HepG2 (cell line): ENCODE measurements around the gene RALB. TPM values are rescaled to one million over a fixed set of nuclear protein-coding genes. Genes with fewer than 3 reads are reported as not detected.

Source experiments
- ESRRA ChIP-seq: sonication (generic); formaldehyde crosslinking; IDR thresholded peaks from 2 replicates; pipeline ENCODE4 v1.5.1; 2020; ENCODE audit warnings: mild to moderate bottlenecking, low read depth, missing genetic modification reagents
- HES4 ChIP-seq: sonication (generic); formaldehyde crosslinking; IDR thresholded peaks from 2 replicates; pipeline ENCODE4 v1.9.0; 2021; ENCODE audit warnings: mild to moderate bottlenecking, missing genetic modification reagents, borderline replicate concordance
- IKZF5 ChIP-seq: IDR thresholded peaks from 2 replicates; pipeline ENCODE4 v1.6.1; 2018; ENCODE audit warnings: missing genetic modification reagents, mild to moderate bottlenecking, missing compliant biosample characterization
- PHF21A ChIP-seq: sonication (generic); formaldehyde crosslinking; IDR thresholded peaks from 2 replicates; pipeline ENCODE4 v1.5.0; 2020; ENCODE audit warnings: mild to moderate bottlenecking, missing genetic modification reagents
- RAD51 ChIP-seq: fragments of 450-650 bp; IDR thresholded peaks from 2 replicates; pipeline ENCODE4 v1.6.1; 2016; ENCODE audit warnings: borderline replicate concordance
- STAT6 ChIP-seq: sonication (generic); formaldehyde crosslinking; IDR thresholded peaks from 2 replicates; pipeline ENCODE4 v1.4.0; 2020; ENCODE audit warnings: missing genetic modification reagents, mild to moderate bottlenecking, borderline replicate concordance
- YEATS4 ChIP-seq: sonication (generic); formaldehyde crosslinking; IDR thresholded peaks from 2 replicates; pipeline ENCODE4 v1.4.0; 2020; ENCODE audit warnings: missing genetic modification reagents, borderline replicate concordance
- ZBTB14 ChIP-seq: sonication (generic); formaldehyde crosslinking; IDR thresholded peaks from 2 replicates; pipeline ENCODE4 v1.4.0; 2020; ENCODE audit warnings: missing genetic modification reagents
- ZMAT3 ChIP-seq: sonication (generic); formaldehyde crosslinking; conservative IDR thresholded peaks from 2 replicates; pipeline ENCODE4 v1.7.0; 2021; ENCODE audit warnings: missing genetic modification reagents
- ZNF142 ChIP-seq: sonication (generic); formaldehyde crosslinking; IDR thresholded peaks from 2 replicates; pipeline ENCODE4 v1.4.0; 2020; ENCODE audit warnings: missing genetic modification reagents
- ZNF660 ChIP-seq: sonication (generic); formaldehyde crosslinking; IDR thresholded peaks from 2 replicates; pipeline ENCODE4 v1.5.1; 2020; ENCODE audit warnings: mild to moderate bottlenecking, low read depth, missing genetic modification reagents, borderline replicate concordance
- ZNF691 ChIP-seq: sonication (generic); formaldehyde crosslinking; IDR thresholded peaks from 2 replicates; pipeline ENCODE4 v1.4.0; 2020; ENCODE audit warnings: missing genetic modification reagents, low read depth, mild to moderate bottlenecking, borderline replicate concordance
- ZSCAN21 ChIP-seq: sonication (generic); formaldehyde crosslinking; IDR thresholded peaks from 2 replicates; pipeline ENCODE4 v1.8.0; 2022; ENCODE audit warnings: mild to moderate bottlenecking, missing genetic modification reagents, moderate library complexity, borderline replicate concordance
- polyA plus RNA-seq, 8 experiments: library from polyadenylated mRNA; depleted of rRNA in 3 of 8; stranded (reverse) in 7 of 8; unstranded in 1 of 8; fragments of >200 nt; fragmentation: Illumina TruSeq in 4 of 8; extraction: Trizol in 4 of 8; gene quantifications; 2 replicates each; pipeline versions ENCODE4 v1.2.1 to v1.2.3, GENCODE V29; 2011 to 2016; ENCODE audit warnings: low read depth in 4 of 8, missing spikeins in 1 of 8, mixed read lengths in 1 of 8; ENCODE audit not compliant: insufficient read depth in 1 of 8
- total RNA-seq, 5 experiments: library from RNA; depleted of rRNA; stranded (reverse); fragments of >200 nt; fragmentation: Illumina TruSeq; extraction: Trizol; gene quantifications; 2 replicates each; pipeline ENCODE4 v1.2.3, GENCODE V29; 2016; ENCODE audit warnings: low read depth in 1 of 5

RALB gene
- total and polyA plus RNA-seq, 2 of the 13 experiments (the other 11 are each of a cell fraction or from before 2014, with no cell fraction given), result 37.8 to 43.2 TPM

- TF ChIP-seq ZNF691 (CRISPR knock-in tag), result no peak
- TF ChIP-seq ZMAT3 (CRISPR knock-in tag), result no peak
- TF ChIP-seq HES4 (CRISPR knock-in tag), result peak; percentile 16; the same call in 1 of the 2 replicates
- no peak for TF ChIP-seq STAT6 (CRISPR knock-in tag)
- peak; percentile 16; the same call in 1 of the 2 replicates for TF ChIP-seq ESRRA (CRISPR knock-in tag)
- TF ChIP-seq RAD51, result no peak
- TF ChIP-seq ZNF142 (CRISPR knock-in tag), result 0 out of 2 replicates have a peak, but pooled peaks have one; percentile 5
- TF ChIP-seq ZNF660, result no peak
- TF ChIP-seq YEATS4 (CRISPR knock-in tag), result peak; percentile 39; the same call in 1 of the 2 replicates
- peak; percentile 58; the same call in 1 of the 2 replicates for TF ChIP-seq ZSCAN21
- peak; percentile 65 for TF ChIP-seq PHF21A
- TF ChIP-seq IKZF5 (CRISPR knock-in tag), result no peak
- TF ChIP-seq ZBTB14 (CRISPR knock-in tag), result peak; percentile 37; the same call in 1 of the 2 replicates
These were observed 29.4 kb upstream of the RALB start, which contains the start of gene TMEM185B (continued) for GRCh38 chr2:120223034-120223912.
